Omental fat pad (tissue), 4 donors: Measurements from ENCODE around the gene C21orf91. TPM values are rescaled to one million over a fixed set of nuclear protein-coding genes. Genes with fewer than 3 reads are reported as not detected.
A peak's percentile ranks its signal among the peaks of the same experiment; 100 is the strongest.

Experiments used
- ATAC-seq: fragments of 150-250 bp; one replicate; pipeline ENCODE4 v1.9.1; 2016; ENCODE audit warnings: mild to moderate bottlenecking, moderate library complexity; ENCODE audit not compliant: low FRiP score
- DNase-seq: peaks from one replicate; pipeline ENCODE4 v3.0.0-alpha.2; 2019; ENCODE audit warnings: low spot score
- CTCF ChIP-seq, 3 donors: fragments of 450-650 bp; IDR thresholded peaks; one replicate each; pipeline ENCODE4 v1.5.1; 2016 to 2017; ENCODE audit warnings: antibody characterized with exemption in 3 of 3, mild to moderate bottlenecking in 3 of 3, moderate library complexity in 2 of 3
- total RNA-seq, 4 donors: library from RNA; depleted of rRNA; stranded (reverse); fragments of >200 nt; gene quantifications; one replicate each; pipeline ENCODE4 v1.1.0, GENCODE V29; 2016

C21orf91 gene
- total RNA-seq: 10 to 100 TPM in 2 of 4 donors, 1 to 10 TPM in 2; 6.6 to 30.9 (median 9.2) TPM

DNA sequence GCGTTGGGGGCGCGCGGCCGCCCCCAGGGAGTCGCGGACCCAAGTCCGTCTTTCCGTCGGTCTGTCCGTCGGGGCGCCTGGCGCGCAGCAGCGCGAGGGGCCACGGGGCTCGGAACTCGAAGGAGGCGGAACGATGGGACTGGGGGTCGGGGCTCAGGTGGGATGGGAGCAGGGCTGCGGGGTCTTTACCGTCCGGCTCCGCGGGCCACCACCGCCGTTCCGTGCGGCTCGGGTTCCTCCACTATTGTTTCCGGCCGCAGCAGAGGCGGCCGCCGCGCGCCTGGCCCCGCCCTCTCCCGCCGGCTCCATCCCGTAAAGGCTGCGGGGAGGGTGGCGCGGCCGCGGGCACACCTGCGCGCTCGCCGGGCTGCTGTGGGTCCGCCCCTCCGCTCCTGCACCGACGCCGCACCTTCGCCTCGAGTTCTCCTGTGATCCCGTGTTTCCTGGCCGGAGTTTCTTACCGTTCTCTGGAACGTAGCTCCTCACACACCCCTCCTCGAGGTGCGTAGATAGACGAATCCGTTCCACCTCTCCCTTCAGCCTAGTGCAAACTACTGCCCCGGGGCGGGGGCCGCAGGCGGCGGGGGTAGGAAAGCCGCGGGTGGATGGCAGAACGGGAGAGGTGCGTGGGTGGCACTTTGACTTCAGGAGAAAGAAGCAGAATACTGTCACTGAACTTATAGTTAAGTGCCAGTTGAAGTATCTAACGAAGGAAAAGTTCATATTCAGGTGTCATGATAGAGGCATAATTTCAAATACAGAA lies at the start of gene C21orf91:
TSS of gene C21orf91 (minus strand) at position 243 of the 763 bp plus-strand sequence. CDS start 1,038 bp downstream, outside the sequence.
- peak; percentile 99 for ATAC-seq
- no peak for TF ChIP-seq CTCF (IDR thresholded peaks at IDR 0.05)
- DNase-seq: peak; percentile 67

DNA sequence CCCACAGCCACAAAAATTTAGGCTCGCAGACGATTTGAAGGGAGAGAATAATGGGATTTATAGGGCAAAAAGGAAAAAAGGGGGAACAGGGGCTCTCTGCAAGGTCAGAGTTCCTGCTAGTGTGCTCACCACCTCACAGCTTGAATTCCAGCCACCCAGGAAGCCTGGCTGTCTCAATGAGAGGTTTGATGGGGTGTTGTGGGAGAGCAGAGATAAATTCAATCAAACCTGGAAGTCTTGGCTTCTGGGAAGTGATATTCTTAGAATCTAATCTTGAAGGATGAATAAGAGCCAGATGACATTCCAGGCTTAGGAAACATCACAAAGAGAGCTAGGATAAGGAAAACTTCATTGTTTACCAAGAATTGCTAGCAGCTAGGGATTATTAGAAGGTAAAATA lies 47.4 kb upstream of the C21orf91 start:
- no peak for ATAC-seq
- TF ChIP-seq CTCF (IDR thresholded peaks at IDR 0.05): no peak
- DNase-seq: no peak

GRCh38 chr21:17859661-17860060 lies 40.5 kb upstream of the C21orf91 start:
- DNase-seq (no peak), ATAC-seq (no peak)
- TF ChIP-seq CTCF (IDR thresholded peaks at IDR 0.05): no peak

GRCh38 chr21:17858747-17859146 lies 39.6 kb upstream of the C21orf91 start:
- DNase-seq (no peak), ATAC-seq (no peak)
- TF ChIP-seq CTCF (IDR thresholded peaks at IDR 0.05): no peak

GRCh38 chr21:17854745-17855144 lies 35.6 kb upstream of the C21orf91 start:
- ATAC-seq (no peak), DNase-seq (no peak)
- TF ChIP-seq CTCF (IDR thresholded peaks at IDR 0.05): no peak

DNA sequence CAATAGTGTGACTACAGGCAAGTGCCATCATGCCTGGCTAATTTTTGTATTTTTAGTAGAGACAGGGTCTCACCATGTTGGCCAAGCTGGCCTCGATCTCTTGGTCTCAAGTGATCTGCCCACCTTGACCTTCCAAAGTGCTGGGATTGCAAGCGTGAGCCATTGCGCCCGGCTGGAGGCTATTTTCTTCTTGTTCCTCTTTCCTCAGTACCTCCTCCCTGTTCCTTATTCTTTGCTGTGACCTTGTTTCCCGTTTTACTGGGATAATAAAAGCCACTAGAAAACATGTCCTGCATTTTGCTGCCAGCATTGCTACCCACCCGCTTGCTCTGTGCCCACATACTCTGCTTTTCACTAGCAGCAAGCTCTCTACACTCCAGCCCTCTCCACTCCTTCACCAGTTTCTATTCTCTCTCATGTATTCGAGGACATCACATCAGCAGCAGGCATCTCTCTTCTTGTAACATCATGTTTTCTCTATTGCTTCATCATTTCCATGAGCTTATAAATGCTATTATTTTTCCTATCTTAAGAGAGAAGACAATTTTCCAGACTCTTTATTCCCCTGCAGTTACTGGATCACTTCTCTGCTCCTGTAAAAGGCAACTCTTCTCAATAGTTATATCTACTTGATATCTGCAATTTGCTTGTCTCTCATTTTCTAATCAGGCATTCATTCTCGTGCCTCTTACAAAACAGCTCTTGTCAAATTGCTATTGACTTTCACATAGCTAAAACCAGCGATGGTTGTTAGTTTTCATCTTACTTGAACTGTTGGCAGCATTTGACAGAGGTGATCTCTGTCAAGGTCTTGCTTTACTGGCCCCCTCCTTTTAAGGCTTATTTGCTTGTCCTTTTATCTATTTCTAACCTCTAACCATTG lies 34.5 kb upstream of the C21orf91 start:
- no peak for DNase-seq
- TF ChIP-seq CTCF (IDR thresholded peaks at IDR 0.05): no peak
- no peak for ATAC-seq
